Suprapubic skin (tissue), 4 donors: ENCODE measurements around the gene SCN1A. TPM values are rescaled to one million over a fixed set of nuclear protein-coding genes. Genes with fewer than 3 reads are reported as not detected.

Experiments
- DNase-seq, 2 donors: peaks; one replicate each; pipeline ENCODE4 v3.0.0-alpha.2; 2019; ENCODE audit warnings: low spot score in 2 of 2
- H3K27ac ChIP-seq: fragments of 200-600 bp; sonication (generic); one replicate; pipeline ENCODE4 v1.5.1; 2019
- H3K27me3 ChIP-seq: fragments of 200-600 bp; sonication (generic); one replicate; pipeline ENCODE4 v1.5.1; 2019
- H3K36me3 ChIP-seq: fragments of 200-600 bp; sonication (generic); one replicate; pipeline ENCODE4 v1.5.1; 2019
- H3K4me1 ChIP-seq: fragments of 200-600 bp; sonication (generic); one replicate; pipeline ENCODE4 v1.5.1; 2019
- H3K4me3 ChIP-seq: fragments of 200-600 bp; sonication (generic); one replicate; pipeline ENCODE4 v1.5.1; 2019; ENCODE audit warnings: mild to moderate bottlenecking
- H3K9me3 ChIP-seq: fragments of 200-600 bp; sonication (generic); one replicate; pipeline ENCODE4 v1.5.1; 2019
- EP300 ChIP-seq: sonication (generic); formaldehyde crosslinking; IDR thresholded peaks from one replicate; pipeline ENCODE4 v1.6.1; 2017; ENCODE audit warnings: antibody characterized with exemption
- POLR2A ChIP-seq, 2 donors: fragments of 450-650 bp; IDR thresholded peaks; one replicate each; pipeline ENCODE4 v1.6.1; 2017; ENCODE audit warnings: antibody characterized with exemption in 2 of 2, mild to moderate bottlenecking in 2 of 2, moderate library complexity in 2 of 2
- POLR2AphosphoS5 ChIP-seq, 3 donors: sonication (generic); formaldehyde crosslinking; IDR thresholded peaks; one replicate each; pipeline ENCODE4 v1.6.1; 2017; ENCODE audit warnings: antibody characterized with exemption in 3 of 3
- WGBS: methylation state at CpG from one replicate; pipeline ENCODE4 v1.1.5; 2018; 5-methylcytosine and 5-hydroxymethylcytosine counted together
- total RNA-seq, 4 donors: library from RNA; depleted of rRNA; stranded (reverse); fragments of >200 nt; gene quantifications; one replicate each; pipeline ENCODE4 v1.1.0, GENCODE V29; 2016
- TF ChIP-seq, protein P1 (sequence below), 2 donors: fragments of 200-600 bp in 1 of 2; fragments of 450-650 bp in 1 of 2; sonication (generic) in 1 of 2; IDR thresholded peaks; one replicate each; pipeline ENCODE4 v1.5.1; 2016 to 2019; ENCODE audit warnings: antibody characterized with exemption in 2 of 2, mild to moderate bottlenecking in 1 of 2, moderate library complexity in 1 of 2

The SCN1A gene
- total RNA-seq, 4 donors from 2014 or later: not detected

DNA sequence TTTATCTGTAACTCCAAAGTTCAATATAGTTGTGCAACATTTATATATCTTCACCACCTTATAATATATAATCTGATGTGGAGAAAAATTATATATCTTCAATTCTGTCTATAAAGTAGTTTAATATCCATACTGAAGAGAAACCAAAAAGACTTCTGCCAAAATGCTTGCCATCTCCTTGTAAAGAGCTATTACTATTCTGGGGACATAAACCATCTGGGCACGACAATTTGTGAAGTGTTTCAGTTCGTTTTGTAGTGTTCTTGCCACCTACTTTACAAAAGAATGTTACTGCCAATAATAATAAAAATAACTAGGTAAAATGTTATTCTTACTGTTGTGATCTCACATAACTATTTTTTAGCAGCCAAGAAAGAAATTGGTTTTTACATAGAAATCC is 45.1 kb downstream of the SCN1A start:
- Histone ChIP-seq H3K4me3 (no peak overlapping the region), H3K27me3 (no peaks in the 10 kb centered on the region), H3K4me1 (no peaks in the 10 kb centered on the region), H3K36me3 (no peaks in the 10 kb centered on the region), H3K27ac (no peak overlapping the region), H3K9me3 (no peaks in the 10 kb centered on the region)
- TF ChIP-seq, protein P1, sequence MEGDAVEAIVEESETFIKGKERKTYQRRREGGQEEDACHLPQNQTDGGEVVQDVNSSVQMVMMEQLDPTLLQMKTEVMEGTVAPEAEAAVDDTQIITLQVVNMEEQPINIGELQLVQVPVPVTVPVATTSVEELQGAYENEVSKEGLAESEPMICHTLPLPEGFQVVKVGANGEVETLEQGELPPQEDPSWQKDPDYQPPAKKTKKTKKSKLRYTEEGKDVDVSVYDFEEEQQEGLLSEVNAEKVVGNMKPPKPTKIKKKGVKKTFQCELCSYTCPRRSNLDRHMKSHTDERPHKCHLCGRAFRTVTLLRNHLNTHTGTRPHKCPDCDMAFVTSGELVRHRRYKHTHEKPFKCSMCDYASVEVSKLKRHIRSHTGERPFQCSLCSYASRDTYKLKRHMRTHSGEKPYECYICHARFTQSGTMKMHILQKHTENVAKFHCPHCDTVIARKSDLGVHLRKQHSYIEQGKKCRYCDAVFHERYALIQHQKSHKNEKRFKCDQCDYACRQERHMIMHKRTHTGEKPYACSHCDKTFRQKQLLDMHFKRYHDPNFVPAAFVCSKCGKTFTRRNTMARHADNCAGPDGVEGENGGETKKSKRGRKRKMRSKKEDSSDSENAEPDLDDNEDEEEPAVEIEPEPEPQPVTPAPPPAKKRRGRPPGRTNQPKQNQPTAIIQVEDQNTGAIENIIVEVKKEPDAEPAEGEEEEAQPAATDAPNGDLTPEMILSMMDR (IDR thresholded peaks at IDR 0.05): no peak
- TF ChIP-seq EP300 (no peak), POLR2A (IDR thresholded peaks at IDR 0.05) (no peak), POLR2AphosphoS5 (IDR thresholded peaks at IDR 0.05) (no peak)
- no peak for DNase-seq
- WGBS: 55% methylated on average over 2 of the region's 2 CpGs

GRCh38 chr2:166081852-166082251 is 46.0 kb downstream of the SCN1A start:
- H3K27ac ChIP-seq: no peak overlapping the region
- H3K4me1 ChIP-seq: no peaks in the 10 kb centered on the region
- no peak for DNase-seq
- H3K9me3 ChIP-seq: no peaks in the 10 kb centered on the region
- no peak for TF ChIP-seq POLR2AphosphoS5 (IDR thresholded peaks at IDR 0.05)
- TF ChIP-seq POLR2A (IDR thresholded peaks at IDR 0.05): no peak
- TF ChIP-seq, protein P1 (IDR thresholded peaks at IDR 0.05): no peak
- TF ChIP-seq EP300: no peak
- no peak overlapping the region for H3K4me3 ChIP-seq
- H3K36me3 ChIP-seq: no peaks in the 10 kb centered on the region
- H3K27me3 ChIP-seq: no peaks in the 10 kb centered on the region

DNA sequence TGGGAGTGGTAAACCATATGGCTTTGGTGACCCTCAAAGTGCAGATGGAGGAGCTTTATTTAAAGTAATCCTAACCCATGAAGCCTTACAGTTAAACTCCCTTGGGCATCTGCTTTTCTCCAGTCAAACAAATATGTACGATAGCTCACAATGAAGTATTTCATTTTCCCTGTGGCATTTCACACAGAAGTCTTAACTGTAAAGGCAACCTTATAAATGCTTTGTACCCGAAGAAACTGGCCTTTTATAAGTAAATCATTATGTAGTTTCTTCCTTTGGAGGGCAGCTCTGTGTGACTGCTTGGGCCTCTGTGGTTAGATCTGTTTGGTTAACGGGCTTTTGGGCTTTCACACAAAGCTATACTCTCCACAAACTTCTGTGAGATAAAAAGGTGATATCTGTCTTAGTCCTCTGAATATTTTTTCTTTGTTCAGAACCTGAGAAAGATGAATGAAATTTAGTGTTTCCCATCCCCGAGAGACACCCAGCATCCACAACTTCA is 46.6 kb downstream of the SCN1A start:
- H3K4me3 ChIP-seq: no peak overlapping the region
- no peaks in the 10 kb centered on the region for H3K36me3 ChIP-seq
- no peak for TF ChIP-seq POLR2AphosphoS5 (IDR thresholded peaks at IDR 0.05)
- TF ChIP-seq EP300: no peak
- no peak for TF ChIP-seq POLR2A (IDR thresholded peaks at IDR 0.05)
- TF ChIP-seq, protein P1 (IDR thresholded peaks at IDR 0.05): no peak
- no peaks in the 10 kb centered on the region for H3K27me3 ChIP-seq
- no peaks in the 10 kb centered on the region for H3K4me1 ChIP-seq
- no peak overlapping the region for H3K27ac ChIP-seq
- 50% methylated on average over 4 of the region's 4 CpGs for WGBS
- H3K9me3 ChIP-seq: no peaks in the 10 kb centered on the region
- no peak for DNase-seq

GRCh38 chr2:166074430-166074829 is 53.4 kb downstream of the SCN1A start:
- H3K36me3 ChIP-seq: no peaks in the 10 kb centered on the region
- DNase-seq: no peak
- no peak overlapping the region for H3K27ac ChIP-seq
- H3K27me3 ChIP-seq: no peaks in the 10 kb centered on the region
- 71% methylated on average over 2 of the region's 2 CpGs for WGBS
- TF ChIP-seq, protein P1 (IDR thresholded peaks at IDR 0.05): no peak
- no peak for TF ChIP-seq POLR2AphosphoS5 (IDR thresholded peaks at IDR 0.05)
- TF ChIP-seq EP300: no peak
- TF ChIP-seq POLR2A (IDR thresholded peaks at IDR 0.05): no peak
- H3K4me3 ChIP-seq: no peak overlapping the region
- H3K4me1 ChIP-seq: no peaks in the 10 kb centered on the region
- no peaks in the 10 kb centered on the region for H3K9me3 ChIP-seq

DNA sequence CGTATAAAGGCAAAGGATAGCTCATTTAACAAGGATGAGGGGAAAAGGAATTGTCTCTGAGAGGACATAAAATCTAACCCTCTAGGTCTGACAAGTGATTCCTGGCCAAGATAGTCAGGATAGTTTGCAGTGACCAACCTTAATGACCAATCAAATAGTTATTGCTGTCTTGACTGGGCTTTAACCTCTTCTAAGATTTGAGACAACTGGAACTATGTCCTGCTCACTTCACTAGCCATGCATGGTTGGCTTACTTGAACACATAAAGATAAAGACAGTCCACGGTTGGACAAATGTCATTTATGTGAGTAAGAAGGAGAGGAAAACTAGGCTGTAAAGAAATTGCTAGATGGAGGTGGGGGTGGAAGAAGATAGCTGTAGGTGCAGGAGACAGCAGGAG is 53.8 kb downstream of the SCN1A start:
- WGBS: 73% methylated on average over 2 of the region's 2 CpGs
- no peaks in the 10 kb centered on the region for H3K4me1 ChIP-seq
- no peaks in the 10 kb centered on the region for H3K36me3 ChIP-seq
- TF ChIP-seq EP300 (no peak), POLR2AphosphoS5 (IDR thresholded peaks at IDR 0.05) (no peak)
- TF ChIP-seq, protein P1 (IDR thresholded peaks at IDR 0.05): no peak
- no peaks in the 10 kb centered on the region for H3K27me3 ChIP-seq
- no peak for DNase-seq
- H3K9me3 ChIP-seq: no peaks in the 10 kb centered on the region
- no peak overlapping the region for H3K4me3 ChIP-seq
- H3K27ac ChIP-seq: no peak overlapping the region
